Stimulated activated naive B cell treated with anti-CD40 and anti-IgM and Interleukin-4, amounts not matched to agents 10 μg/mL and 1 μg/mL and 100 μg/mL, for 72 hours (primary cell): ENCODE data around the gene KCTD19.
A peak's percentile ranks its signal among the peaks of the same experiment; 100 is the strongest.

Experiments
- ATAC-seq, 2 donors: fragments of 150-1000 bp; cut with Tn5 transposase; replicated peaks; 2 replicates each; pipeline ENCODE4 v1.10.0; 2021; ENCODE audit warnings: moderate library complexity in 1 of 2
- DNase-seq: peaks from one replicate; pipeline ENCODE4 v3.0.0; 2021
- H3K27ac Mint-ChIP-seq: one replicate; pipeline ENCODE4 v1.8.0; 2022; ENCODE audit warnings: mild to moderate bottlenecking, mixed read lengths
- H3K27me3 Mint-ChIP-seq, 2 donors: one replicate each; pipeline ENCODE4 v1.8.0; 2022; ENCODE audit warnings: mixed read lengths in 2 of 2
- H3K36me3 Mint-ChIP-seq, 2 donors: one replicate each; pipeline ENCODE4 v1.8.0; 2022; ENCODE audit warnings: mixed read lengths in 2 of 2, mild to moderate bottlenecking in 1 of 2
- H3K4me1 Mint-ChIP-seq, 2 donors: one replicate each; pipeline ENCODE4 v1.8.0; 2022; ENCODE audit warnings: mixed read lengths in 2 of 2, mild to moderate bottlenecking in 1 of 2
- H3K4me3 Mint-ChIP-seq, 2 donors: one replicate each; pipeline ENCODE4 v1.8.0; 2022; ENCODE audit warnings: mild to moderate bottlenecking in 2 of 2, mixed read lengths in 2 of 2, moderate library complexity in 1 of 2
- H3K9me3 Mint-ChIP-seq, 2 donors: one replicate each; pipeline ENCODE4 v1.8.0; 2022; ENCODE audit warnings: mixed read lengths in 2 of 2, mild to moderate bottlenecking in 1 of 2

Gene KCTD19

GRCh38 chr16:67244387-67245185, 82.0 kb downstream of the KCTD19 start:
- no peaks in the 10 kb centered on the region for H3K9me3 Mint-ChIP-seq
- peaks cover 4 to 5% of the 10 kb centered on the region in 2 donors for H3K27me3 Mint-ChIP-seq
- H3K27ac Mint-ChIP-seq, result peak overlapping the region; percentile 96
- ATAC-seq (peak; percentile 67 to 72), DNase-seq (peak; percentile 91)
- H3K4me3 Mint-ChIP-seq, result peak overlapping the region; percentile 92 to 96
- peaks cover 3 to 13% of the 10 kb centered on the region in 2 donors for H3K36me3 Mint-ChIP-seq
- H3K4me1 Mint-ChIP-seq, result peaks cover 38 to 75% of the 10 kb centered on the region in 2 donors

- Mint-ChIP-seq H3K9me3 (no peaks in the 10 kb centered on the region), H3K4me1 (peaks cover 34 to 66% of the 10 kb centered on the region in 2 donors), H3K27me3 (no peaks in the 10 kb centered on the region), H3K36me3 (peaks cover 3 to 24% of the 10 kb centered on the region in 2 donors), H3K27ac (peak overlapping the region; percentile 96), H3K4me3 (peak overlapping the region in 1 of 2 donors; percentile 92)
- DNase-seq (no peak), ATAC-seq (no peak)
These were observed 83.1 kb downstream of the KCTD19 start for GRCh38 chr16:67243481-67243880.

GRCh38 chr16:67242138-67242730, 84.3 kb downstream of the KCTD19 start:
- Mint-ChIP-seq H3K4me1 (peaks cover 27 to 53% of the 10 kb centered on the region in 2 donors), H3K4me3 (no peak overlapping the region), H3K27me3 (no peaks in the 10 kb centered on the region), H3K9me3 (no peaks in the 10 kb centered on the region), H3K36me3 (peaks cover 10 to 36% of the 10 kb centered on the region in 2 donors), H3K27ac (peak overlapping the region; percentile 86)
- ATAC-seq (no peak), DNase-seq (no peak)

GRCh38 chr16:67241008-67241900, 85.3 kb downstream of the KCTD19 start:
- DNase-seq (no peak), ATAC-seq (no peak)
- Mint-ChIP-seq H3K27me3 (no peaks in the 10 kb centered on the region), H3K4me1 (peaks cover 31 to 46% of the 10 kb centered on the region in 2 donors), H3K27ac (peak overlapping the region; percentile 47), H3K4me3 (no peak overlapping the region), H3K36me3 (peaks cover 19 to 44% of the 10 kb centered on the region in 2 donors), H3K9me3 (peaks cover under 1 to 3% of the 10 kb centered on the region in 2 donors)

GRCh38 chr16:67240506-67240905, 86.0 kb downstream of the KCTD19 start:
- ATAC-seq (no peak), DNase-seq (no peak)
- H3K4me1 Mint-ChIP-seq, result peaks cover 35 to 41% of the 10 kb centered on the region in 2 donors
- no peak overlapping the region for H3K27ac Mint-ChIP-seq
- no peaks in the 10 kb centered on the region for H3K27me3 Mint-ChIP-seq
- H3K4me3 Mint-ChIP-seq, result no peak overlapping the region
- H3K36me3 Mint-ChIP-seq, result peaks cover 25 to 51% of the 10 kb centered on the region in 2 donors
- H3K9me3 Mint-ChIP-seq, result peaks cover 4 to 6% of the 10 kb centered on the region in 2 donors
